GM19193 (cell line): ENCODE measurements around the gene SPACA7.

Experiments
- POLR2A ChIP-seq: IDR thresholded peaks from 4 replicates; pipeline ENCODE4 v1.6.1; 2011; ENCODE audit not compliant: insufficient read depth, insufficient read length; ENCODE audit errors: extremely low read depth

Gene SPACA7

GRCh38 chr13:112345826-112346172 is 30.4 kb upstream of the SPACA7 start:
- no peak for TF ChIP-seq POLR2A

- no peak for TF ChIP-seq POLR2A
Observed at GRCh38 chr13:112346173-112346898, 29.8 kb upstream of the SPACA7 start.

GRCh38 chr13:112346899-112347229 is 29.3 kb upstream of the SPACA7 start:
- no peak for TF ChIP-seq POLR2A

GRCh38 chr13:112347986-112348385 is 28.2 kb upstream of the SPACA7 start:
- TF ChIP-seq POLR2A: no peak

- no peak for TF ChIP-seq POLR2A
Observed at GRCh38 chr13:112348642-112349345, 27.4 kb upstream of the SPACA7 start.

GRCh38 chr13:112349681-112350080 is 26.5 kb upstream of the SPACA7 start:
- no peak for TF ChIP-seq POLR2A

- no peak for TF ChIP-seq POLR2A
Observed at GRCh38 chr13:112350300-112350699, 25.9 kb upstream of the SPACA7 start.

- no peak for TF ChIP-seq POLR2A
Observed at GRCh38 chr13:112351825-112352224, 24.3 kb upstream of the SPACA7 start.

GRCh38 chr13:112353856-112354255 is 22.3 kb upstream of the SPACA7 start:
- TF ChIP-seq POLR2A: no peak

- TF ChIP-seq POLR2A: no peak
Observed at GRCh38 chr13:112354330-112355273, 21.6 kb upstream of the SPACA7 start.

- no peak for TF ChIP-seq POLR2A
Observed at GRCh38 chr13:112355274-112355838, 20.8 kb upstream of the SPACA7 start.

- no peak for TF ChIP-seq POLR2A
Observed at GRCh38 chr13:112356190-112356589, 20.0 kb upstream of the SPACA7 start.

- no peak for TF ChIP-seq POLR2A
Observed at GRCh38 chr13:112358156-112358555, 18.0 kb upstream of the SPACA7 start.

- no peak for TF ChIP-seq POLR2A
Observed at GRCh38 chr13:112362021-112362420, 14.1 kb upstream of the SPACA7 start.

GRCh38 chr13:112363867-112364528 is 12.2 kb upstream of the SPACA7 start:
- no peak for TF ChIP-seq POLR2A

- no peak for TF ChIP-seq POLR2A
Observed at GRCh38 chr13:112366907-112367646, 9.1 kb upstream of the SPACA7 start.
